HG03342 (cell line): ENCODE results near the gene TPP2.

ENCODE experiments used
- ATAC-seq: cut with Tn5 transposase; IDR thresholded peaks from one replicate; pipeline ENCODE4 v1.9.1; 2021; ENCODE audit warnings: mild to moderate bottlenecking, moderate library complexity; ENCODE audit not compliant: unreplicated experiment

The TPP2 gene

GRCh38 chr13:102690883-102691282 lies 94.1 kb downstream of the TPP2 start:
- no peak for ATAC-seq

- ATAC-seq, result no peak
Measured at GRCh38 chr13:102692491-102692826, 95.7 kb downstream of the TPP2 start.

- no peak for ATAC-seq
Measured at GRCh38 chr13:102693250-102693649, 96.5 kb downstream of the TPP2 start.

- no peak for ATAC-seq
Measured at GRCh38 chr13:102693776-102694175, 97.0 kb downstream of the TPP2 start.

- no peak for ATAC-seq
Measured at GRCh38 chr13:102694937-102695336, 98.2 kb downstream of the TPP2 start, which contains the start of gene METTL21C. Gene METTL21C, minus strand, starts transcription at chr13:102695044. Its CDS starts 546 bp downstream, at chr13:102694498.

- ATAC-seq, result no peak
Measured at GRCh38 chr13:102696465-102696864, 99.7 kb downstream of the TPP2 start.

- no peak for ATAC-seq
Measured at GRCh38 chr13:102697264-102697663, 100.5 kb downstream of the TPP2 start.

- no peak for ATAC-seq
Measured at GRCh38 chr13:102697929-102698648, 101.3 kb downstream of the TPP2 start.

GRCh38 chr13:102698649-102698980 lies 101.8 kb downstream of the TPP2 start:
- ATAC-seq, result no peak

- no peak for ATAC-seq
Measured at GRCh38 chr13:102699504-102699903, 102.7 kb downstream of the TPP2 start.

- ATAC-seq, result no peak
Measured at GRCh38 chr13:102700088-102701031, 103.6 kb downstream of the TPP2 start.

GRCh38 chr13:102701331-102701730 lies 104.5 kb downstream of the TPP2 start:
- ATAC-seq, result no peak

- no peak for ATAC-seq
Measured at GRCh38 chr13:102702965-102703725, 106.4 kb downstream of the TPP2 start.

GRCh38 chr13:102703726-102704035 lies 106.9 kb downstream of the TPP2 start:
- no peak for ATAC-seq

GRCh38 chr13:102704238-102705058 lies 107.7 kb downstream of the TPP2 start:
- no peak for ATAC-seq

GRCh38 chr13:102707467-102707866 lies 110.7 kb downstream of the TPP2 start:
- ATAC-seq, result no peak

GRCh38 chr13:102708211-102708610 lies 111.4 kb downstream of the TPP2 start:
- ATAC-seq, result no peak

GRCh38 chr13:102708991-102709390 lies 112.2 kb downstream of the TPP2 start:
- ATAC-seq, result no peak

- no peak for ATAC-seq
Measured at GRCh38 chr13:102709536-102709935, 112.8 kb downstream of the TPP2 start.

GRCh38 chr13:102710261-102710679 lies 113.5 kb downstream of the TPP2 start:
- no peak for ATAC-seq

- no peak for ATAC-seq
Measured at GRCh38 chr13:102715447-102715846, 118.7 kb downstream of the TPP2 start.
